ENCODE measurements around the gene ANKRD62. TPM values are rescaled to one million over a fixed set of nuclear protein-coding genes. Genes with fewer than 3 reads are reported as not detected.
"Not testable (repeated sequence)": the region's sequence is repeated elsewhere in the genome, so short reads cannot be mapped to it uniquely, and the experiment has no call there.

The ANKRD62 gene
- total and polyA plus RNA-seq, 3 experiments from 2014 or later, result not detected

GRCh38 chr18:12071066-12071465 lies 22.6 kb upstream of the ANKRD62 start:
- H3K27ac Mint-ChIP-seq; POLR2A ChIA-PET; H3K36me3 ChIP-seq (ENCODE audit: insufficient read depth, low read length); H3K4me1 Mint-ChIP-seq; H3K4me1 ChIP-seq (ENCODE audit: insufficient read depth, low read length); CTCF ChIA-PET; H3K27ac ChIP-seq (ENCODE audit: low read depth, low read length); H3K4me3 ChIP-seq (ENCODE audit: low read length); H3K9me3 ChIP-seq (ENCODE audit: low read length); DNase-seq; H3K4me3 Mint-ChIP-seq; H3K9me3 Mint-ChIP-seq; H3K36me3 Mint-ChIP-seq; H3K27me3 ChIP-seq (ENCODE audit: insufficient read depth, low read length, poor library complexity, severe bottlenecking): not testable (repeated sequence)
- peaks cover 12 to 23% of the 10 kb centered on the region in 2 donors for H3K27me3 Mint-ChIP-seq

DNA sequence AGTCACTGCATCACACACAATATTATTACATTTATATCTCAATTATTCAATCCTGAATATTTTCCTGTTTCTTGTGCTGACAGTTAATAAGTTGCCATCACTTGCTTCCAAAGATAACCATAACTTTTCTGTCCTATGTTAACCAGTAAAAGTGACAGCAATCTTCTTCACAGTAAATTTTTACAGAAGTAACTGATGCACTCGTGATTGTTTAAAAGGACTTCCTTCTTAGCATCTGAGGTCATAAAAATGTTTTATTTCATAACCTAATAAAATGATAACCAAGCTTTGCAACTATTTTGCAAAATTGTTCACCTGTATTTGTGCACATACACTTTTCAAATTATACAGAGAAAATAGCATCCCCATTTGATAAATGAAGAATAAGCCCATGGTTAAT lies 20.6 kb upstream of the ANKRD62 start:
- POLR2A ChIA-PET, result no interaction called here

DNA sequence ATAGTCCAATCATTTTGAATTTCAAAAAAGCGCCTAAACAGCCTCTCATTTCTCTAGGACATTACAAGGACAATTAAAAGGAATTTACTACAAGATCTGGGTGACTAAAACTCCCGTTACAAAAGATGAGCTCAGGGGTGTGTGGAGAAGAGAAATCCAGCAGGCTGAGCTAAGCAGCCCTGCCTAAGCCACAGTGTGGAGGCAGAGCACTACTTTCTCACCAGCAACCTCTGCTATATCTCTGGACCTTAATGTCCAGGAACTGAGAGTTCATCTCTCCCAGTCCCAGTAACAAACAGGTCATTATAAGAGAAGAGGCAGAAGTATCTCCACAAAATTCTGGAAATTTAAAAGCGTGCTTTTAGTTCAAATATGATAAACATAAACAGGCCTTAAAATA lies 18.9 kb upstream of the ANKRD62 start:
- Mint-ChIP-seq H3K36me3 (no peaks in the 10 kb centered on the region), H3K4me1 (peaks cover 0 to 4% (median 3%) of the 10 kb centered on the region in 3 donors), H3K9me3 (no peaks in the 10 kb centered on the region), H3K27ac (no peak overlapping the region), H3K27me3 (peaks cover 18 to 19% of the 10 kb centered on the region in 2 donors), H3K4me3 (no peak overlapping the region)
- H3K4me3 ChIP-seq (ENCODE audit: low read length), result no peak overlapping the region
- no peaks in the 10 kb centered on the region for H3K4me1 ChIP-seq (ENCODE audit: insufficient read depth, low read length)
- DNase-seq, result no peak
- no peaks in the 10 kb centered on the region for H3K27me3 ChIP-seq (ENCODE audit: insufficient read depth, low read length, poor library complexity, severe bottlenecking)
- no peaks in the 10 kb centered on the region for H3K9me3 ChIP-seq (ENCODE audit: low read length)
- ChIA-PET POLR2A (no interaction called here), CTCF (no interaction called here)
- no peak overlapping the region for H3K27ac ChIP-seq (ENCODE audit: low read depth, low read length)
- no peaks in the 10 kb centered on the region for H3K36me3 ChIP-seq (ENCODE audit: insufficient read depth, low read length)

More for the DNA sequence above, 20.6 kb upstream of the ANKRD62 start:
- CTCF ChIA-PET, result no interaction called here
- Mint-ChIP-seq H3K27ac (no peak overlapping the region), H3K4me3 (no peak overlapping the region), H3K36me3 (no peaks in the 10 kb centered on the region), H3K9me3 (no peaks in the 10 kb centered on the region), H3K27me3 (peaks cover 17 to 29% of the 10 kb centered on the region in 2 donors), H3K4me1 (peaks cover 0 to 4% (median 3%) of the 10 kb centered on the region in 3 donors)
- Histone ChIP-seq H3K27ac (ENCODE audit: low read depth, low read length) (no peak overlapping the region), H3K4me1 (ENCODE audit: insufficient read depth, low read length) (no peaks in the 10 kb centered on the region), H3K9me3 (ENCODE audit: low read length) (no peaks in the 10 kb centered on the region), H3K4me3 (ENCODE audit: low read length) (no peak overlapping the region), H3K27me3 (ENCODE audit: insufficient read depth, low read length, poor library complexity, severe bottlenecking) (no peaks in the 10 kb centered on the region), H3K36me3 (ENCODE audit: insufficient read depth, low read length) (no peaks in the 10 kb centered on the region)
- no peak for DNase-seq

DNA sequence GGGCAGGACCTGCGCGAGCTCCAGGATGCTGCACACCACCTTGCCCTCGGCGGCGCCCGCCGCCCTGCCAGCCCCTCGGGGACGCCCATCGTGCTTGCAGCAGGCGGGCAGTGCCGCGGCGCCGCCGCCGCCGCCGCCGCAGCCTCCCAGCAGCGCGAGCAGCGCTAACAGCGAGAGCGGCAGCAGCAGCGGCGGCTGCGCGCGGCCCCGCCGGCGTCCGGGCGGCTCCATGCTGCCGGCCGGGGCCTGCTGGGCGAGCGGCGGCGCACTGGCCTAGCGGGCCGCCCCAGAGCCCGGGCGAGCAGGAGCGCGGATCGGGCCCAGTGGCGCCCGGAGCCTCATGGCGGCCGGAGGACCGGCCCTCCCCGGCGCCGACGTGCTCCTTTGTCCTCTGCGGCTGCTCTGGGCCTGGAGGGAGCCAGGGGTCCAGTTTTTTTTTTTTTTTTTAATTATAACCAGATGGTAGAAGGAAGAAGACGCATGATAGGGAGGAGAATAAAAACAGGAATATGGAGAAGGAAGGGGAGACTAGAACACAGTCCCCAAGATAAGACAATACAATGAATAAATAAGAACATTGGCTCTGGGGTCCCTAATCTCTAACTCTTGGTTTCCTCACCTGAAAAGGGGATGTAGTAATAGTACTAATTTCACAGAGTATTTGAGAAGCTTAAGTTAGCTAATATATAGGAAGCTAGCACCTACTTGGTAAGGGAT lies 17.1 kb upstream of the ANKRD62 start:
- Mint-ChIP-seq H3K4me3 (peak overlapping the region in 2 of 7 donors; percentile 9 to 58), H3K4me1 (peaks cover 0 to 4% (median 3%) of the 10 kb centered on the region in 3 donors), H3K9me3 (no peaks in the 10 kb centered on the region), H3K27me3 (peaks cover 16 to 20% of the 10 kb centered on the region in 2 donors), H3K27ac (no peak overlapping the region), H3K36me3 (no peaks in the 10 kb centered on the region)
- Histone ChIP-seq H3K4me1 (ENCODE audit: insufficient read depth, low read length) (no peaks in the 10 kb centered on the region), H3K4me3 (ENCODE audit: low read length) (no peak overlapping the region), H3K27me3 (ENCODE audit: insufficient read depth, low read length, poor library complexity, severe bottlenecking) (no peaks in the 10 kb centered on the region), H3K9me3 (ENCODE audit: low read length) (no peaks in the 10 kb centered on the region), H3K36me3 (ENCODE audit: insufficient read depth, low read length) (no peaks in the 10 kb centered on the region), H3K27ac (ENCODE audit: low read depth, low read length) (no peak overlapping the region)
- no peak for DNase-seq
- ChIA-PET CTCF (no interaction called here), POLR2A (no interaction called here)

DNA sequence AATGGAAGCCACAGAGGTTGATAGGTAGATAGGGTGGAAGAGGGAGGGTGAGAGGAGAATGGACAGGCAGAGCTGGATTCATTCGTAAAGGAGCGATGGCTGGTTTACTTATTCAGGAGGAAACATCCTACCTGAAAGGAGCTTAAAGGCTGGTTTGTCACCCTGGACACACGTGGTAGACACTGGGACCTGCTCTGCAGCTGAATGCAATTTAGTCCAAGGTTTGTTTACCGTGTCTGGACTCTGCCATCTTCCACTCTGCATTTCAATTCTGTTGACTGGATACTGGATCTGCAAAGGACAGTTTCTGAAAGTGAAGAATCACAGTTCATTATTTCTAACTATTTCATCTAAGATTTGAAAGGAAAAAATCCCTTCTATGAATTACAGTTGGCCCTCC lies 15.6 kb upstream of the ANKRD62 start:
- POLR2A ChIA-PET; H3K4me3 ChIP-seq (ENCODE audit: low read length); H3K27ac Mint-ChIP-seq; H3K9me3 ChIP-seq (ENCODE audit: low read length); CTCF ChIA-PET; H3K27me3 ChIP-seq (ENCODE audit: insufficient read depth, low read length, poor library complexity, severe bottlenecking); H3K36me3 Mint-ChIP-seq; H3K4me3 Mint-ChIP-seq; H3K4me1 ChIP-seq (ENCODE audit: insufficient read depth, low read length); H3K9me3 Mint-ChIP-seq; H3K4me1 Mint-ChIP-seq; DNase-seq; H3K36me3 ChIP-seq (ENCODE audit: insufficient read depth, low read length); H3K27ac ChIP-seq (ENCODE audit: low read depth, low read length): not testable (repeated sequence)
- peaks cover 15 to 20% of the 10 kb centered on the region in 2 donors for H3K27me3 Mint-ChIP-seq

- no peaks in the 10 kb centered on the region for H3K36me3 ChIP-seq (ENCODE audit: insufficient read depth, low read length)
- Mint-ChIP-seq H3K27me3 (peaks cover 15 to 20% of the 10 kb centered on the region in 2 donors), H3K36me3 (no peaks in the 10 kb centered on the region), H3K4me3 (no peak overlapping the region), H3K4me1 (peaks cover 0 to 4% (median 3%) of the 10 kb centered on the region in 3 donors), H3K27ac (no peak overlapping the region), H3K9me3 (no peaks in the 10 kb centered on the region)
- no peak for DNase-seq
- POLR2A ChIA-PET, result no interaction called here
- no peak overlapping the region for H3K4me3 ChIP-seq (ENCODE audit: low read length)
- H3K27me3 ChIP-seq (ENCODE audit: insufficient read depth, low read length, poor library complexity, severe bottlenecking), result no peaks in the 10 kb centered on the region
- no peaks in the 10 kb centered on the region for H3K9me3 ChIP-seq (ENCODE audit: low read length)
- no peak overlapping the region for H3K27ac ChIP-seq (ENCODE audit: low read depth, low read length)
- CTCF ChIA-PET, result no interaction called here
- H3K4me1 ChIP-seq (ENCODE audit: insufficient read depth, low read length), result no peaks in the 10 kb centered on the region
Observed at GRCh38 chr18:12079491-12080237, 14.0 kb upstream of the ANKRD62 start.

DNA sequence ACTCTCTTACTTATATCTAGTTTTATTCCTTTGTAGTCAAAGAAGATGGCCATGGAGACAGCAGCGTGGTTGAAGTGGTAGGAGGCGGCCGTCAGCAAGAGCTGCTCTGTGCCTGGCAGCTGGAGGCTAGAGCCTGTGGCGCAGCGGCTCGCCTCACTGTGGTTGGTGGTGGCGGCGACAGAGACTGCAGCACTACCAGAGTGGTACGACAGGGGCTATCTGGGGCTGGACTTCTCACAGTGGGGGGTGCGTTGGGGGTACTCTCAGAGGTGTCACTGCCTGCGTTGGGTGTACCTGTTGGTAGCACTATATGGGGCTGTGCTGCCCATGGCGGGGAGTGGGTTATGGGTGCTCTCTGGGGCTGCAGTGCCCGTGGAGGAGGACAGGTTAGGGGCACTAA lies 8.5 kb upstream of the ANKRD62 start:
- Mint-ChIP-seq H3K36me3 (no peaks in the 10 kb centered on the region), H3K27ac (no peak overlapping the region), H3K4me1 (no peaks in the 10 kb centered on the region), H3K4me3 (no peak overlapping the region), H3K9me3 (no peaks in the 10 kb centered on the region), H3K27me3 (peaks cover 2 to 4% of the 10 kb centered on the region in 2 donors)
- no peaks in the 10 kb centered on the region for H3K9me3 ChIP-seq (ENCODE audit: low read length)
- H3K4me3 ChIP-seq (ENCODE audit: low read length), result no peak overlapping the region
- CTCF ChIA-PET, result no interaction called here
- H3K27ac ChIP-seq (ENCODE audit: low read depth, low read length), result no peak overlapping the region
- no peak for DNase-seq
- H3K27me3 ChIP-seq (ENCODE audit: insufficient read depth, low read length, poor library complexity, severe bottlenecking), result no peaks in the 10 kb centered on the region
- POLR2A ChIA-PET, result no interaction called here
- no peaks in the 10 kb centered on the region for H3K4me1 ChIP-seq (ENCODE audit: insufficient read depth, low read length)
- no peaks in the 10 kb centered on the region for H3K36me3 ChIP-seq (ENCODE audit: insufficient read depth, low read length)

DNA sequence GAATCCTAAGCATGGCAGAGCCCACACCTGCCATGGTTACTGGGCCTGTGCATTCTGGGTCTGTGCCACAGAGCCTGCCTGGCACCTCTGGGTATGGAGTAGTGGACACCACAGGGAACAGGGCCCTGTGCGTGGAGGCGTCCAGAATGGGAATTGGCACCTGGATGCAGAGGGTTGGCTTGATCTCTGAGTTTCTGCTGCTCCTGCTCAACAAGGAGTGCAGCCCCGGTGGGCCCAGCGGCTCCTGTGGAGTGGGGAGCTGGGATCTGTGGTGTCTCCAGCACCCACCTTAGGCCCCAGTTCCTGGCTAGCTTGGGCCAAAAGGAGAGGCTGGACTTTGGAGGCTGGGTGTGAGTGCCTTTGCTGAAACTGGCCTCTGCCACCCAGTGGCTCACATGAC lies 7.9 kb upstream of the ANKRD62 start:
- Mint-ChIP-seq H3K36me3 (no peaks in the 10 kb centered on the region), H3K4me3 (no peak overlapping the region), H3K4me1 (no peaks in the 10 kb centered on the region), H3K27ac (peak overlapping the region in 1 of 8 donors; percentile 38), H3K9me3 (no peaks in the 10 kb centered on the region), H3K27me3 (peaks cover 2 to 4% of the 10 kb centered on the region in 2 donors)
- no peak for DNase-seq
- Histone ChIP-seq H3K9me3 (ENCODE audit: low read length) (no peaks in the 10 kb centered on the region), H3K27ac (ENCODE audit: low read depth, low read length) (no peak overlapping the region), H3K36me3 (ENCODE audit: insufficient read depth, low read length) (no peaks in the 10 kb centered on the region), H3K4me3 (ENCODE audit: low read length) (no peak overlapping the region), H3K27me3 (ENCODE audit: insufficient read depth, low read length, poor library complexity, severe bottlenecking) (no peaks in the 10 kb centered on the region), H3K4me1 (ENCODE audit: insufficient read depth, low read length) (no peaks in the 10 kb centered on the region)
- ChIA-PET POLR2A (no interaction called here), CTCF (no interaction called here)
